ENCODE data around the gene DENND10. TPM values are rescaled to one million over a fixed set of nuclear protein-coding genes. Genes with fewer than 3 reads are reported as not detected.

The DENND10 gene
- total RNA-seq, 1 experiment from 2014 or later, result 60.6 TPM

DNA sequence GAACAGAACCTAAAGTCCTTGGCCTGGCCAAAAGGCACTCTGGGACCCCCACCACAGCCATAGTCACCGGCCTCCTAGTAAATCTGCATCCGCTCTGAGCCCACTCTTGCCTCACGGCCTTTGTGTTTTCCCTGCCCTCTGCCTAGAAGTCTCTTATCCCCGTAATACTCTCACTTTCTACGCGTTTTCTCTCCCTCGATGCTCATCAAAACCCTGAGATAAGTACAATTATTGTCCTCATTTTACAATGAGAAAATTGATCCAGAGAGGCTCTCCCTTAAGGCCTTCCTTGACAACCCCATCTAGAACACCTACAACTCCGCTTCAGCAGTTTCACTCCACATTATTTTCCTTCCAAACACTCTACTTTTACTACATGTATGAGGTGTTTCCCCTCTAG, 63.1 kb downstream of the DENND10 start:
- peaks cover 19% of the 10 kb centered on the region for H3K4me1 Mint-ChIP-seq
- DNase-seq (ENCODE audit: low spot score) (no peak), ATAC-seq (no peak)
- H3K4me3 Mint-ChIP-seq, result peak overlapping the region; percentile 85; the same call in 1 of the 2 replicates
- peaks cover 37% of the 10 kb centered on the region for H3K36me3 Mint-ChIP-seq
- H3K27ac Mint-ChIP-seq, result peak overlapping the region; percentile 78
- TF ChIP-seq, protein P1, sequence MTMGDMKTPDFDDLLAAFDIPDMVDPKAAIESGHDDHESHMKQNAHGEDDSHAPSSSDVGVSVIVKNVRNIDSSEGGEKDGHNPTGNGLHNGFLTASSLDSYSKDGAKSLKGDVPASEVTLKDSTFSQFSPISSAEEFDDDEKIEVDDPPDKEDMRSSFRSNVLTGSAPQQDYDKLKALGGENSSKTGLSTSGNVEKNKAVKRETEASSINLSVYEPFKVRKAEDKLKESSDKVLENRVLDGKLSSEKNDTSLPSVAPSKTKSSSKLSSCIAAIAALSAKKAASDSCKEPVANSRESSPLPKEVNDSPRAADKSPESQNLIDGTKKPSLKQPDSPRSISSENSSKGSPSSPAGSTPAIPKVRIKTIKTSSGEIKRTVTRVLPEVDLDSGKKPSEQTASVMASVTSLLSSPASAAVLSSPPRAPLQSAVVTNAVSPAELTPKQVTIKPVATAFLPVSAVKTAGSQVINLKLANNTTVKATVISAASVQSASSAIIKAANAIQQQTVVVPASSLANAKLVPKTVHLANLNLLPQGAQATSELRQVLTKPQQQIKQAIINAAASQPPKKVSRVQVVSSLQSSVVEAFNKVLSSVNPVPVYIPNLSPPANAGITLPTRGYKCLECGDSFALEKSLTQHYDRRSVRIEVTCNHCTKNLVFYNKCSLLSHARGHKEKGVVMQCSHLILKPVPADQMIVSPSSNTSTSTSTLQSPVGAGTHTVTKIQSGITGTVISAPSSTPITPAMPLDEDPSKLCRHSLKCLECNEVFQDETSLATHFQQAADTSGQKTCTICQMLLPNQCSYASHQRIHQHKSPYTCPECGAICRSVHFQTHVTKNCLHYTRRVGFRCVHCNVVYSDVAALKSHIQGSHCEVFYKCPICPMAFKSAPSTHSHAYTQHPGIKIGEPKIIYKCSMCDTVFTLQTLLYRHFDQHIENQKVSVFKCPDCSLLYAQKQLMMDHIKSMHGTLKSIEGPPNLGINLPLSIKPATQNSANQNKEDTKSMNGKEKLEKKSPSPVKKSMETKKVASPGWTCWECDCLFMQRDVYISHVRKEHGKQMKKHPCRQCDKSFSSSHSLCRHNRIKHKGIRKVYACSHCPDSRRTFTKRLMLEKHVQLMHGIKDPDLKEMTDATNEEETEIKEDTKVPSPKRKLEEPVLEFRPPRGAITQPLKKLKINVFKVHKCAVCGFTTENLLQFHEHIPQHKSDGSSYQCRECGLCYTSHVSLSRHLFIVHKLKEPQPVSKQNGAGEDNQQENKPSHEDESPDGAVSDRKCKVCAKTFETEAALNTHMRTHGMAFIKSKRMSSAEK (CRISPR knock-in tag; IDR thresholded peaks at IDR 0.05; ENCODE audit: borderline replicate concordance), result no peak
- TF ChIP-seq NR3C1 (CRISPR knock-in tag; conservative IDR thresholded peaks at IDR 0.05; ENCODE audit: low read depth) (no peak), ELF4 (CRISPR knock-in tag; IDR thresholded peaks at IDR 0.05; ENCODE audit: low read depth) (no peak), PRRX2 (CRISPR knock-in tag; IDR thresholded peaks at IDR 0.05) (0 out of 2 replicates have a peak, but pooled peaks have one; percentile 49)
- ChIA-PET POLR2A (no interaction called here), CTCF (no interaction called here)
- H3K9me3 Mint-ChIP-seq, result no peaks in the 10 kb centered on the region
- no peaks in the 10 kb centered on the region for H3K27me3 Mint-ChIP-seq (ENCODE audit: low read depth)

DNA sequence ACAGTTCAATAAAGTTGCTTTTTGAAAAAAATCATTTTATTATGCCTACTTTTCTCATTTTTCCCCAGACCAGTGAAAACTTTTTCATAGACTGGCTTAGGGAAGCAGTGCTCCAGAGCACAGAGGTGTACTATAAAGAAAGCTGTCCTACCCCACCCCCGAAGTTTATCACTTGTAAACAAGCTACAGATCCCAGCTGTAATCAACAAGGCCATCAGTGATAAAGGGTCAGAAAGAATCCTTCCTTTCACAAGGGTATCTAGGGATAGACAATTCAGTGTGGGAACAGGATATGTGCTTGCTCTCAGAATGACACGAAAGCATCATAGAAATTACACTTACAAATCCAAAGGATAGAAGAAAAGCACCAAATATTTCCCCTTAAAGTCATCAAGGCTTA, 70.2 kb downstream of the DENND10 start:
- peaks cover 9% of the 10 kb centered on the region for H3K4me1 Mint-ChIP-seq
- H3K36me3 Mint-ChIP-seq, result peaks cover 62% of the 10 kb centered on the region
- ChIA-PET CTCF (no interaction called here), POLR2A (no interaction called here)
- no peak for DNase-seq (ENCODE audit: low spot score)
- H3K4me3 Mint-ChIP-seq, result no peak overlapping the region
- ATAC-seq, result no peak
- H3K9me3 Mint-ChIP-seq, result no peaks in the 10 kb centered on the region
- H3K27me3 Mint-ChIP-seq (ENCODE audit: low read depth), result no peaks in the 10 kb centered on the region
- H3K27ac Mint-ChIP-seq, result no peak overlapping the region
- TF ChIP-seq ZNF396 (CRISPR knock-in tag; IDR thresholded peaks at IDR 0.05; ENCODE audit: borderline replicate concordance), result no peak
- TF ChIP-seq, protein P2, sequence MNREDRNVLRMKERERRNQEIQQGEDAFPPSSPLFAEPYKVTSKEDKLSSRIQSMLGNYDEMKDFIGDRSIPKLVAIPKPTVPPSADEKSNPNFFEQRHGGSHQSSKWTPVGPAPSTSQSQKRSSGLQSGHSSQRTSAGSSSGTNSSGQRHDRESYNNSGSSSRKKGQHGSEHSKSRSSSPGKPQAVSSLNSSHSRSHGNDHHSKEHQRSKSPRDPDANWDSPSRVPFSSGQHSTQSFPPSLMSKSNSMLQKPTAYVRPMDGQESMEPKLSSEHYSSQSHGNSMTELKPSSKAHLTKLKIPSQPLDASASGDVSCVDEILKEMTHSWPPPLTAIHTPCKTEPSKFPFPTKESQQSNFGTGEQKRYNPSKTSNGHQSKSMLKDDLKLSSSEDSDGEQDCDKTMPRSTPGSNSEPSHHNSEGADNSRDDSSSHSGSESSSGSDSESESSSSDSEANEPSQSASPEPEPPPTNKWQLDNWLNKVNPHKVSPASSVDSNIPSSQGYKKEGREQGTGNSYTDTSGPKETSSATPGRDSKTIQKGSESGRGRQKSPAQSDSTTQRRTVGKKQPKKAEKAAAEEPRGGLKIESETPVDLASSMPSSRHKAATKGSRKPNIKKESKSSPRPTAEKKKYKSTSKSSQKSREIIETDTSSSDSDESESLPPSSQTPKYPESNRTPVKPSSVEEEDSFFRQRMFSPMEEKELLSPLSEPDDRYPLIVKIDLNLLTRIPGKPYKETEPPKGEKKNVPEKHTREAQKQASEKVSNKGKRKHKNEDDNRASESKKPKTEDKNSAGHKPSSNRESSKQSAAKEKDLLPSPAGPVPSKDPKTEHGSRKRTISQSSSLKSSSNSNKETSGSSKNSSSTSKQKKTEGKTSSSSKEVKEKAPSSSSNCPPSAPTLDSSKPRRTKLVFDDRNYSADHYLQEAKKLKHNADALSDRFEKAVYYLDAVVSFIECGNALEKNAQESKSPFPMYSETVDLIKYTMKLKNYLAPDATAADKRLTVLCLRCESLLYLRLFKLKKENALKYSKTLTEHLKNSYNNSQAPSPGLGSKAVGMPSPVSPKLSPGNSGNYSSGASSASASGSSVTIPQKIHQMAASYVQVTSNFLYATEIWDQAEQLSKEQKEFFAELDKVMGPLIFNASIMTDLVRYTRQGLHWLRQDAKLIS (CRISPR knock-in tag; IDR thresholded peaks at IDR 0.05; ENCODE audit: borderline replicate concordance), result no peak
- TF ChIP-seq, protein P1 (CRISPR knock-in tag; IDR thresholded peaks at IDR 0.05; ENCODE audit: borderline replicate concordance), result no peak
- TF ChIP-seq, protein P3, sequence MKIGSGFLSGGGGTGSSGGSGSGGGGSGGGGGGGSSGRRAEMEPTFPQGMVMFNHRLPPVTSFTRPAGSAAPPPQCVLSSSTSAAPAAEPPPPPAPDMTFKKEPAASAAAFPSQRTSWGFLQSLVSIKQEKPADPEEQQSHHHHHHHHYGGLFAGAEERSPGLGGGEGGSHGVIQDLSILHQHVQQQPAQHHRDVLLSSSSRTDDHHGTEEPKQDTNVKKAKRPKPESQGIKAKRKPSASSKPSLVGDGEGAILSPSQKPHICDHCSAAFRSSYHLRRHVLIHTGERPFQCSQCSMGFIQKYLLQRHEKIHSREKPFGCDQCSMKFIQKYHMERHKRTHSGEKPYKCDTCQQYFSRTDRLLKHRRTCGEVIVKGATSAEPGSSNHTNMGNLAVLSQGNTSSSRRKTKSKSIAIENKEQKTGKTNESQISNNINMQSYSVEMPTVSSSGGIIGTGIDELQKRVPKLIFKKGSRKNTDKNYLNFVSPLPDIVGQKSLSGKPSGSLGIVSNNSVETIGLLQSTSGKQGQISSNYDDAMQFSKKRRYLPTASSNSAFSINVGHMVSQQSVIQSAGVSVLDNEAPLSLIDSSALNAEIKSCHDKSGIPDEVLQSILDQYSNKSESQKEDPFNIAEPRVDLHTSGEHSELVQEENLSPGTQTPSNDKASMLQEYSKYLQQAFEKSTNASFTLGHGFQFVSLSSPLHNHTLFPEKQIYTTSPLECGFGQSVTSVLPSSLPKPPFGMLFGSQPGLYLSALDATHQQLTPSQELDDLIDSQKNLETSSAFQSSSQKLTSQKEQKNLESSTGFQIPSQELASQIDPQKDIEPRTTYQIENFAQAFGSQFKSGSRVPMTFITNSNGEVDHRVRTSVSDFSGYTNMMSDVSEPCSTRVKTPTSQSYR (CRISPR knock-in tag; IDR thresholded peaks at IDR 0.05), result no peak
- no peak for TF ChIP-seq CBFB (CRISPR knock-in tag; IDR thresholded peaks at IDR 0.05; ENCODE audit: low read depth)
- TF ChIP-seq, protein P4, sequence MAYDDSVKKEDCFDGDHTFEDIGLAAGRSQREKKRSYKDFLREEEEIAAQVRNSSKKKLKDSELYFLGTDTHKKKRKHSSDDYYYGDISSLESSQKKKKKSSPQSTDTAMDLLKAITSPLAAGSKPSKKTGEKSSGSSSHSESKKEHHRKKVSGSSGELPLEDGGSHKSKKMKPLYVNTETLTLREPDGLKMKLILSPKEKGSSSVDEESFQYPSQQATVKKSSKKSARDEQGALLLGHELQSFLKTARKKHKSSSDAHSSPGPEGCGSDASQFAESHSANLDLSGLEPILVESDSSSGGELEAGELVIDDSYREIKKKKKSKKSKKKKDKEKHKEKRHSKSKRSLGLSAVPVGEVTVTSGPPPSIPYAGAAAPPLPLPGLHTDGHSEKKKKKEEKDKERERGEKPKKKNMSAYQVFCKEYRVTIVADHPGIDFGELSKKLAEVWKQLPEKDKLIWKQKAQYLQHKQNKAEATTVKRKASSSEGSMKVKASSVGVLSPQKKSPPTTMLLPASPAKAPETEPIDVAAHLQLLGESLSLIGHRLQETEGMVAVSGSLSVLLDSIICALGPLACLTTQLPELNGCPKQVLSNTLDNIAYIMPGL (CRISPR knock-in tag; IDR thresholded peaks at IDR 0.05), result no peak
- TF ChIP-seq, protein P5, sequence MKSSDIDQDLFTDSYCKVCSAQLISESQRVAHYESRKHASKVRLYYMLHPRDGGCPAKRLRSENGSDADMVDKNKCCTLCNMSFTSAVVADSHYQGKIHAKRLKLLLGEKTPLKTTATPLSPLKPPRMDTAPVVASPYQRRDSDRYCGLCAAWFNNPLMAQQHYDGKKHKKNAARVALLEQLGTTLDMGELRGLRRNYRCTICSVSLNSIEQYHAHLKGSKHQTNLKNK (CRISPR knock-in tag; IDR thresholded peaks at IDR 0.05), result no peak
- no peak for TF ChIP-seq OVOL2 (CRISPR knock-in tag; IDR thresholded peaks at IDR 0.05; ENCODE audit: borderline replicate concordance)
- TF ChIP-seq, protein P6, sequence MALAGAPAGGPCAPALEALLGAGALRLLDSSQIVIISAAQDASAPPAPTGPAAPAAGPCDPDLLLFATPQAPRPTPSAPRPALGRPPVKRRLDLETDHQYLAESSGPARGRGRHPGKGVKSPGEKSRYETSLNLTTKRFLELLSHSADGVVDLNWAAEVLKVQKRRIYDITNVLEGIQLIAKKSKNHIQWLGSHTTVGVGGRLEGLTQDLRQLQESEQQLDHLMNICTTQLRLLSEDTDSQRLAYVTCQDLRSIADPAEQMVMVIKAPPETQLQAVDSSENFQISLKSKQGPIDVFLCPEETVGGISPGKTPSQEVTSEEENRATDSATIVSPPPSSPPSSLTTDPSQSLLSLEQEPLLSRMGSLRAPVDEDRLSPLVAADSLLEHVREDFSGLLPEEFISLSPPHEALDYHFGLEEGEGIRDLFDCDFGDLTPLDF (CRISPR knock-in tag; IDR thresholded peaks at IDR 0.05), result no peak
- no peak for TF ChIP-seq NFYB (CRISPR knock-in tag; conservative IDR thresholded peaks at IDR 0.05; ENCODE audit: low read depth)
- no peak for TF ChIP-seq EMX1 (CRISPR knock-in tag; IDR thresholded peaks at IDR 0.05)
